Hematopoietic multipotent progenitor cell treated with erythropoietin and hydrocortisone succinate and interleukin-3 and kit ligand, for 17 days (in vitro differentiated cells): ENCODE data around the gene VEPH1.

ENCODE experiments used
- DNase-seq: peaks from one replicate; pipeline ENCODE4 v3.0.0-alpha.2; 2015; ENCODE audit warnings: low spot score

VEPH1 gene

DNA sequence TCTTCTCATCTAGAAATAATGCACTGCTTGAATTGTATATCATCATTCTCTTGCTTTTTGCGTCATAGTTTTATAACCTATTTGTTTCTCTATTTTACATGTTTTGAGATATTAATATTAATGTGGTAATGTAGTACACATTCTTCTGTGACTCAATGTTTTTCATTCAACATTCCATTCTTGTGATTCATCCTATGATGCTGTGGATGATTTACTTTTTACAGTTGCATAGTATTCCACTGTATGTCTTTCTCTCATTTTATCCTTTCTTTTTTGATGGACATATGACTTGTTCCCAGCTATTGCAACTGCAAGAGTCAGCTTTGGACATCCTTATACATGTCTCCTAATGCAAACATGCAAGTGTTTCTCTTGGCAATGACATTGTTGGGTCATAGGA lies 20.6 kb upstream of the VEPH1 start:
- DNase-seq: no peak

DNA sequence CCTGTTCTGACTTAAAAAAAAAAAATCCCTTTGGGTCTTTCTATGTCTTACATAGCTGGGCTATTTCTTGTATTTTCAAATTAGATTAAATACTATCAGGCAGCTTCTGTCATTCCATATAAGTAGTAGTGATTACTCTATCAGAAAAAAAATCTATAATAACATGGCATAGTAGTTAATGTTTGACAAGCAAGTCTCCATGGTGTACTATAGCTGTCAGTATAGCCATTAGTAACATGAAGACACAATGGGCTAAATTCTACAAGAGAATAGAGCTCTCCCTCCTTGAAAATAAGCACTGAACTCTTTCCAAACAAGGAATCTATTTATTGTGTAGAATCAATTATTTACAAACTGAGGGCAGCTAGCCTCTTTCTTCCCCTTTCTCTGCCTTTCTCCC lies 19.4 kb upstream of the VEPH1 start:
- DNase-seq: no peak

GRCh38 chr3:157520485-157521150 lies 17.4 kb upstream of the VEPH1 start:
- DNase-seq: no peak

GRCh38 chr3:157518881-157519280 lies 15.7 kb upstream of the VEPH1 start:
- DNase-seq: no peak

- no peak for DNase-seq
These were observed 13.7 kb upstream of the VEPH1 start for GRCh38 chr3:157516928-157517327.

GRCh38 chr3:157515398-157515797 lies 12.2 kb upstream of the VEPH1 start:
- no peak for DNase-seq

DNA sequence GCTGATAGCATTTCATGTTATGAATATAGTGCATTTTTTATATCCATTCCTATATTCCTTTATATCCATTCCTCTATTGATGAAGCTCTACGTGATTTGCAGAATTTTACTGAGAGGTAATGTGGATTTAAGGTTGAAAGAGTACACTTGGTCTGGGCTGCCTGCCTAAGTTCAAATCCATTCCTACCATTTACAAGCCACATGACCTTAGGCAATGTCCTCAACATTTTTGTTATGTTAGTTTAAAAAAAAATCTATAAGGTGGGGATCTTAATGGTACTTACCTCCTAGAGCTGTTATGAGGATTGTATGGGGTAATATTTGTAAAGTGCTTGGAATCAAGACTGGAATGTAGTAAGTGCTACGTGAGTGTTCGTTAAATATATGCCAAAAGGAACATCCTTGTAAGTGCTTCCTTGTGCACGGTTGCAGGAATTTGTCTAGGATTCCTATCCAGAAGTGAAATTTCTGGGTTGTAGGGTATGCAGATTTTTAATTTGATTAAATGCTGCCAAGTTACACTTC lies 11.2 kb upstream of the VEPH1 start:
- no peak for DNase-seq

DNA sequence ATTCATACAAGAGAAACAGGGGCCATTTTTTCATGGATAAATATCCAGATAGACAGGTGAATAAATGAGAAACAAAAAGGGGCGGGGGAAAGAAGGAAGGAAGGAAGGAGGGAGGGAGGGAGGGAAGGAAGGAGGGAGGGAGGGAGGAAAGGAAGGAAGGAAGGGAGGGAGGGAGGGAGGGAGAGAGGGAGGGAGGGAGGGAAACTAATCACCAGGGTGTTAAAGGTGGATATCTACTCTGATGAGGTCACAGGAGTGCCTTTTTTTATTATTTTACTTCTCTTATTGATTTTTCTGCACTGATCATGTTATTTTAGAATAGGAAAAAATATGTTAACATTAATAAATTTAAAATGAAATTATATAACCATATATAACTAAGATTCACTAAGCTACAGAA lies 10.4 kb upstream of the VEPH1 start:
- no peak for DNase-seq

DNA sequence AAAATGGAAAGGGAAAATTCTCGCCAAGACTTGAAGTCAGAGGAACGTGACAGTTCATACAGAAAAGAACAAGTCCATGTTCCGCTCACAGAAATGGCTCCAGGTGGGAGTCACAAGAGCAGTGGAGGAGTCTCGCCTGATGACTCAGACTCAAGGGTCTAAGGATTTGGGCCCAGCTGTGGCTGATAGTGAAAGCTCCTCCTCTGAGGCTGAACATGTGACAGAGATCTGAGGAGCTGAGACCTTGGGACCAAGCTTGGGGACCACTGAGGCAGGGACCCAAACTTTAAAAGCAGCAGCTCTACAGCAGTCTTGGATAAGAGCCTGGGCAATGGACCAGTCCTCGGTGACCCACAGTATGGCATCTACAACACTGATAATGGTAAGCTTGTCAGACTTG lies 9.3 kb upstream of the VEPH1 start:
- no peak for DNase-seq

DNA sequence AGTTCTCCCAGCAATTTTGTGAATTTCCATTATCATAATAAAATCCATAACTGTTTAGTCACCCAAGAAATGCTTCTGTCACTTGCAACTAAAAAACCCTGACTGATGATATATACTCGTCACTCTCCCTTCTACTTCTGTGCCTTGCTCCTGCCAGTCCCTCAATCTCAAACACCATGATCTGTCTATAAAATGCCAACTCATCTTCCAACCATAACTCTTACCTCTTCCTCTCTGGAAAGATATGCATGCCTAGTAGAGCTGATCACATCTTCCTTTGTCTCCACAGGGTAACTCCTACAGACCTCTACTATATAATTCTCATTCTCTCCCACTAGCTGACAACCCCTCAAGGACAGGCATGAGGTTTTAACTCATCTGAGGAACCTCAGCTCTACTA lies 5.2 kb upstream of the VEPH1 start:
- no peak for DNase-seq

DNA sequence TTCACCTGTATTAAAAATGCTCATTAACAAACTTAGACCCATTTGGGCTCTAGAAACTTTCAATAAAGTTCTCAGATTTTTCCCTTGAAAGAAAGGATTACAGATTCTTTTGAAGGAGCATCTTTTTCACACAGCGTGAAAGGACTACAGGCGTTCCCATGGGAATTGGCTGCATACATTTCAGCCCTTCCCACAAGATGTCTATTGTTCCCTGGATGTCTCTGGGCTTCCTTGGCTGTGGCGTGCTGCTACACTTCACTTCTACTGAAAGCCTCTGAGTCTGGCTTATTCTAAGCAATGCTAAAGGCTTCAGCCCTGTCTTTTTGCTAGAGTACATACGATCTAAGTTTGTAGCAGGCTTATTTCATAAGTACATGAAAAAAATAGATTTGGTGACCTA lies 1.4 kb downstream of the VEPH1 start:
- DNase-seq: no peak

DNA sequence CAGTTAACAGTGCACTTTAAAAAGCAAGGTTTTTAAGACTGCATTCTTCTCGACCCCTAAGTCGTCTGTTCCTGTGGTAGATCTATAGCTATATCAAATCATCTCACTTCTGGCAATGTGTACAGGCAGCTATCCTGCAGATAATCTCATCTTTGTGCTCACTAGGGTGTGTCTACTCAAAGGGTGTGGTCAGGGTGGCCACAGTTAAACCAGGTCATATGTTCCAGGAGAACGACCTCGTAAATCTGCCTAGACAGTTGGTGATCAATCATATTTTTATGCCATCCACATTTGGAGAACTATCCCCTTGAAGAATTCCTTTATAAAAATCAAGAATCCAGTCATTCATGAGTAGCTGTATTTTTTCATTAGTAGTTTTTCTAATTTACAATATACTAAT lies 3.0 kb downstream of the VEPH1 start:
- no peak for DNase-seq

DNA sequence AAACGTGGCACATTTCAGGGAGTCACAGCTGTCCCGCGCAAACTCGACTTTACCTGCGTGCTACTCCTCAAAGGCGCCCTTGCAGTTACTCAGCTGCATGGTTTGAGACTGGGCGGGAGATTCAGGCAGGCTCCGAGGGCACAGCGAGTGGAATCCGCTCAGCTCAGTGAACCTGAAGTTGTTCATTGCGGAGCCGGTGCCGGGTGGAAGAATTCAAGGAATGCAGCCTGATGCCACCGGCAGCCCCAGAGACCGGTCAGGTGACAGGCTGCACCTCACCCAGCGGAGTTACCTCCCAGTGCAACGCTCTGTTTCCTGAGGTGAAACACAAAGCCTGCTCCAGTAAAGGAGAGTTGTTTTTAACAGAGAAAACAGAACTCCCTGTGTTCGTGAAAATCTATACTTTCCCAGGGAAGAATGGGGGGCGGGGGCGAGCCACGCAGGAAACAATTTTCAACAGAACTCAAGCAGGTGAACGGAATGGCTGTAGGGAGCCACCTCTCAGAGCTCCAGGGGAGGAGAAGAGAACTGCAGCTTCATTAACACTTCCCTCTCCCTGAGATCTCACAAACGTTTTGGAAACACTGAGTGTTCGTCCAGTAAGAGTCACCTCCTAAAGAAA lies 3.8 kb downstream of the VEPH1 start:
- no peak for DNase-seq

GRCh38 chr3:157498371-157498770 lies 4.8 kb downstream of the VEPH1 start:
- DNase-seq: no peak

DNA sequence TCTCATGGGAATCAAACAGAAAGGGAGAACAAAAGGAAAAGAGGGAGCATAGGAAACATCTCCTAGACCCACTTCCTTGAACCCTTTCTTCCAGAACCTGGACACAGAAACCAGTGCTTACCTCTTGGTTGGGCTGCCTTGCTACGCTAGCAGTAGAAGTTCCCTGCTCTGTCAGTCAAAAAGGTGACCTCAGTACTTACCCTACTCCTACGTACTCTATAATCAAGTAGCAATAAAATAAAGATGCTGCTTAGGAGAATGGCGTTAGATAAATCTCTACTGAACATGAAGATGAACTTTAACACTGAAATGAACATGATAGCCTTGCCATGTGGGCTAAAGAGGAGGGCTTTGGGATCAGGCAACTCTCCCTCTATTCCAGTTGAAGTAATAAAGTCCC lies 7.4 kb downstream of the VEPH1 start:
- no peak for DNase-seq

DNA sequence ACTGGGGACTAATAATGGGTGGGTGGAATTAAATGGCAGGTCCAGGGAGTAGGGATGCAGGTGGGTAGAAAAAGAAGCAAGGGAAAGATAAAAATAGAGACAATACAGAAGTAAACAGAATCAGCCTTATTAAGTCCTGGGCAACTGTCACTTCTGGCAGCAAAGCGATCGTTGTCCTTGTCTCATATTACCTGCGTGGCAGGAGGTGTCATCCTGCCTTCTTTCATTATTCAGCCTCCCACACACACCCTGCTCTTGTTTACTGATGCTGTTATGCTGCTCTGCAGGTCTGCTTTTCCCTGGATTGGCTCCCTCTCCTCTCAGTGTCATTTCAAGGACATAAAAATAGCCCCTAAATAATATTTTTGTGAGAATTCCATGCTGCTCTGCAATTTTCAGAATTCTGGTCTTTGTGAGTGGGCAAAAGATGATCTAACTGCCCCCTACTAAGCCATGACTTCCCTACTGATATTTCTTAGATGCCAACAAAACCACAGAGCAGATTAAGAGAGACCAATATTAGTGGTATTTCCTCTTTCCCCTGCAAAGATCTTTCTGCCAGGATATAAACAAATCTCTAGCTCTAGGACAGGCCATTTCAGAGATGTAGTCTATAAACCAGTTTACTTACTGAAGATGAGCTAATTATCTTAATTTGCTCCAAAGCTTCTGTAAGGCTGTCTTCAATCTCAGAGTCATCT lies 8.5 kb downstream of the VEPH1 start:
- DNase-seq: no peak

GRCh38 chr3:157493627-157494550 lies 9.3 kb downstream of the VEPH1 start:
- DNase-seq: no peak

DNA sequence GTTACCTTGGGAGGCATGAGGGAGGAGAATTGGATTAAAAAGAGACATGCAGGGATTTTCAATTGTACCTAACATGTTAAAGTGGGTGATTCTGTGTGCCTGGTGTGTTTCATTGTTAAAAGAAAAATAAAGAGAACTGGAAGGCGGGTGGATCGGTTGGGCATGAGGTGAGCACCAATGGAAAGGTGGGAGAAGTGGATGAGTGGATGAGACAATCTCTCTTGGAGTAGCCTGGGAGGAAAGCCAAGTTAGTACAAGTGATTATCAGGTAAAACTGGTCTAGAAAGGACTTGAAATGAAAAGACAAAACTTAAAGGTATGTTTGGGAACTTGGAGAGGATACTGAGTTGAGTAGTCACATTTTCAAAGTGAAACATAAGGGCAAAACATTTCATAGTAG lies 12.1 kb downstream of the VEPH1 start:
- no peak for DNase-seq

DNA sequence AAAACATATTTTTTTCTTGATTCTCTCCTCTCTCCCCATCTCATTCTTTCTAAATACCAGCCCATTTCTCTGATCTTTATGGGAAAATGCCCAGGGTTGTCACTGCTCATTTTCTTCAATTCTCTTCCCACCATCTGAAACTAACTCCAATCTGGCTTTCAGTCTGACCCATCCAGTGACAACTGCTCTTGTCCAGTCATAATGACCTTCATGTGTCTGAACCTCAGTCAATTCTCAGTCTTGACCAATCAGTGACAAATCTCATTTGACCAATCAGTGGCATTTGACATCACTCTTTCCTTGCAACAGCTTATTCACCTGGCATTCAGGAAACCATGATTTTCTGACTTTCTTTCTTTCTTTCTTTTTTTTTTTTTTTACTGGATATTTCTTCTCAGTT lies 15.1 kb downstream of the VEPH1 start:
- DNase-seq: no peak

DNA sequence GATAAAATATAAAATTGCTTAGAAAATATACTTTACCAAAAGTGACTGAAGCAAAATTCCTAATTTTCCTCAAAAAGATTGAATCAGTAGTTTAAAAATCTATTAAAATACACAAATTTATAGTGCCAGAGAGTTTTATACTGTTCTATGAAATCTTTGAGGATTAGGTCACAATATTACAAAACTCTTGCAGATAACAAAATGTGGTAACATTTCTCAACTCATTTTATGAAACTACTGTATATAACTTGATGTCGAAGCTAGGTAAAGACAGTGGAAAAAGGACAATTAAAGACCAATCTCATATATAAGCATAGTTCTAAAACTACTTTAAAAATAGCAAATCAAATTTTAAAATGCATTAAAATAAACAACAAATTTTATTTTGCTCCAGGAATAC lies 15.9 kb downstream of the VEPH1 start:
- DNase-seq: no peak

DNA sequence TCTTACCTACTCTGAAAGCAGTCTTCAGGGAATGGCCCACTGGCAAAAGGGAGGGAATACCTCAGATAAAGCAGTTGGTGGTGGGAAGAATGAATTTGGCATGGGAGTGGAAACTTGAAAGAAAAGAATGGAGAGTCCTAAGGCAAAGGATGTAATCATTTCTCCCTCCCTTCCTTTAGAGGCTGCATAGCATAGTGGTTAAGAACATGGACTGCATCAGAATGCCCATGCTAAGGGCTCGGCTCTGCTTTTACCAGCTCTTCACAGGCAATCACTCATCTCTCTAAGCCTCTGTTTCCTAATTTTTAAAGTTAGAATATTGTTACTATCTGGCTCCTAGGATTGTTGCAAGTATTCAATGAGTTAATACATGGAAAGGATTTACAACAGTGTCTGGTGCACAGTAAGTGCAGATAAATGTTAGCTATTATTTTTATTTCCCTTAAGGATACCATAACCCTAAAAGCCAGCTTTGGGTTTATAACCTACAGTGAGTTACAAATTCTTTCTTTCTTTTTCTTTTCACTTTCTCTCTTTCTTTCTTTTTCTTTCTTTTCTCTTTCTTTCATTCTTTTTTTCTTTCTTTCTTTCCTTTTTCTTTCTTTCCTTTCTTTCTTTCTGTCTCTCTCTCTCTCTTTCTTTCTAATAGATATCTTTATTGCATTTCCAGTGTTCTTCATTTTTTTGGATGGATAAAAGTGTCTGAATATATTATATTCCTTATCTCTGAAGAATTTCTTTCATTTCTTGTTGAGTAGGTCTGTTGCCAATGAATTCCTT lies 23.6 kb downstream of the VEPH1 start:
- no peak for DNase-seq

GRCh38 chr3:157477441-157477840 lies 25.8 kb downstream of the VEPH1 start:
- no peak for DNase-seq
